ENCODE results near the gene IKZF2.

DNA sequence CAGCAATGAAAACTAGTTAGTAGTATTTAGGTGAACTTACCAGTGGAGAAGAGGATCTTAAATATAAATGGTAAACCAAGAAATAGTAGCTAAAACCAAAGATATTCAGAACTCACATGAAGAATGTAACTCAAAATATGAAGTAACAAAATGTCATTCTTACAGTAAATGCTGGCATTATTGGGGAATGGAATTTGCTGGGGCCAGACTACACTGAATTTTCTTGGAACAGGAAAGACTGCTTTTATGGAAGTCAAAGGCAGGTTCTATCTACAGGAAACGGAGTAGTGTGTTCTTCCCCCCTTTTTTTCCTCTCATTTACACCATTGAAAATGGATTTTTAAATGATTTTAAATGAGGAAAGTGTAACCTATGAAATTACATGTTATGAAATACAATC lies 188.7 kb downstream of the IKZF2 start:
- TF ChIP-seq, protein P1, sequence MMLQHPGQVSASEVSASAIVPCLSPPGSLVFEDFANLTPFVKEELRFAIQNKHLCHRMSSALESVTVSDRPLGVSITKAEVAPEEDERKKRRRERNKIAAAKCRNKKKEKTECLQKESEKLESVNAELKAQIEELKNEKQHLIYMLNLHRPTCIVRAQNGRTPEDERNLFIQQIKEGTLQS (IDR thresholded peaks at IDR 0.05; ENCODE audit: borderline replicate concordance, extremely low read depth, low read depth, low read length): no peak
- TF ChIP-seq, protein P2, sequence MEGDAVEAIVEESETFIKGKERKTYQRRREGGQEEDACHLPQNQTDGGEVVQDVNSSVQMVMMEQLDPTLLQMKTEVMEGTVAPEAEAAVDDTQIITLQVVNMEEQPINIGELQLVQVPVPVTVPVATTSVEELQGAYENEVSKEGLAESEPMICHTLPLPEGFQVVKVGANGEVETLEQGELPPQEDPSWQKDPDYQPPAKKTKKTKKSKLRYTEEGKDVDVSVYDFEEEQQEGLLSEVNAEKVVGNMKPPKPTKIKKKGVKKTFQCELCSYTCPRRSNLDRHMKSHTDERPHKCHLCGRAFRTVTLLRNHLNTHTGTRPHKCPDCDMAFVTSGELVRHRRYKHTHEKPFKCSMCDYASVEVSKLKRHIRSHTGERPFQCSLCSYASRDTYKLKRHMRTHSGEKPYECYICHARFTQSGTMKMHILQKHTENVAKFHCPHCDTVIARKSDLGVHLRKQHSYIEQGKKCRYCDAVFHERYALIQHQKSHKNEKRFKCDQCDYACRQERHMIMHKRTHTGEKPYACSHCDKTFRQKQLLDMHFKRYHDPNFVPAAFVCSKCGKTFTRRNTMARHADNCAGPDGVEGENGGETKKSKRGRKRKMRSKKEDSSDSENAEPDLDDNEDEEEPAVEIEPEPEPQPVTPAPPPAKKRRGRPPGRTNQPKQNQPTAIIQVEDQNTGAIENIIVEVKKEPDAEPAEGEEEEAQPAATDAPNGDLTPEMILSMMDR (IDR thresholded peaks at IDR 0.05 in 2 of 3, conservative IDR thresholded peaks at IDR 0.05 in 1 of 3; ENCODE audit: control insufficient read depth in 2 of 3, extremely low read depth in 1 of 3, insufficient read depth in 1 of 3, low read depth in 3 of 3, low read length in 3 of 3): no peak
- TF ChIP-seq, protein P3, sequence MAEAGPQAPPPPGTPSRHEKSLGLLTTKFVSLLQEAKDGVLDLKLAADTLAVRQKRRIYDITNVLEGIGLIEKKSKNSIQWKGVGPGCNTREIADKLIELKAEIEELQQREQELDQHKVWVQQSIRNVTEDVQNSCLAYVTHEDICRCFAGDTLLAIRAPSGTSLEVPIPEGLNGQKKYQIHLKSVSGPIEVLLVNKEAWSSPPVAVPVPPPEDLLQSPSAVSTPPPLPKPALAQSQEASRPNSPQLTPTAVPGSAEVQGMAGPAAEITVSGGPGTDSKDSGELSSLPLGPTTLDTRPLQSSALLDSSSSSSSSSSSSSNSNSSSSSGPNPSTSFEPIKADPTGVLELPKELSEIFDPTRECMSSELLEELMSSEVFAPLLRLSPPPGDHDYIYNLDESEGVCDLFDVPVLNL (IDR thresholded peaks at IDR 0.05; ENCODE audit: low read depth, low read length): no peak

Measured in GM12878 (cell line).